ENCODE data around the gene FIS1. TPM values are rescaled to one million over a fixed set of nuclear protein-coding genes. Genes with fewer than 3 reads are reported as not detected.
A peak's percentile ranks its signal among the peaks of the same experiment; 100 is the strongest.
"Not testable (repeated sequence)": the region's sequence is repeated elsewhere in the genome, so short reads cannot be mapped to it uniquely, and the experiment has no call there.

Gene FIS1
- 239 and 343 TPM in 2 replicates for total RNA-seq (2014; rRNA removed; shearing (Covaris generic))

DNA sequence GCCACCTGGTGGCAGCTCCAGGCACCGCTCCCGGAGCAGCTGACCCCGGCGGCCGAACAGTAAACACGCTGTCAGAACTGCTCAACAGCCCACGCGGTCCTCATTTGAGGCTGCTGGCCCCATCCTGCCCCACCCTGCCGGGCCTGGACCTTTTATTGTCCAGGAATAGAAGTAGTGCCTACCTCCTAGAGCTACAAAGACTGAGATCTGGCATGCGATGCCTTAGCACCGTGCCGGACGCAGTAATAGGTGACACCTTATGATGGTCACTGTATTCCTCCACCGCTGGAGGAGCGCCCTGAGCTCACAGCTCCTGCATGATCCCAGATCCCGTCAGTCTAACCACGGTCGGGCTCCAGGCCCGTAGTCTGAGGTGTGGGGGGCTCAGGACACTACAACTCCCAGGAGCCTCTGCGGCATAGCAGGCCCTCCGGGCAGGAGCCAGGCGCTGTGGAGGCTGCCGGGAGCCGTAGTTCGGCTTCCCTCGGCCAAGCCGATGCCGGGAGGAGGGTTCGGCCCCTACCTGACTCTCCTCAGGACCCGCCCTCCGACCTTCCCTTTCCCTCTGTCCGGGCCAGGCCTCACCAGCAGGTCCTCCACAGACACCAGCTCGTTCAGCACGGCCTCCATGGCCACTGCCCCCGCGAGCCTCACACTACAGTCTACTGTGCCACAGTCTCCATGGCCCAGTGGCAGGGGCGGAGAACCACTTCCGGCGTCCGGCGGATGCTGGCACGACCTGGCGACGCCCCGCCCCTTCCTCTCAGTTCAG lies at the start of gene FIS1:
Gene FIS1 (minus strand): TSS at position 707 of the 772 bp plus-strand sequence. CDS start 77 bp downstream, at position 630.
- DNase-seq (ENCODE audit: low read depth), result peak; percentile 89

- DNase-seq (ENCODE audit: low read depth), result no peak
Observed at GRCh38 chr7:101294039-101294831, 49.4 kb upstream of the FIS1 start.

DNA sequence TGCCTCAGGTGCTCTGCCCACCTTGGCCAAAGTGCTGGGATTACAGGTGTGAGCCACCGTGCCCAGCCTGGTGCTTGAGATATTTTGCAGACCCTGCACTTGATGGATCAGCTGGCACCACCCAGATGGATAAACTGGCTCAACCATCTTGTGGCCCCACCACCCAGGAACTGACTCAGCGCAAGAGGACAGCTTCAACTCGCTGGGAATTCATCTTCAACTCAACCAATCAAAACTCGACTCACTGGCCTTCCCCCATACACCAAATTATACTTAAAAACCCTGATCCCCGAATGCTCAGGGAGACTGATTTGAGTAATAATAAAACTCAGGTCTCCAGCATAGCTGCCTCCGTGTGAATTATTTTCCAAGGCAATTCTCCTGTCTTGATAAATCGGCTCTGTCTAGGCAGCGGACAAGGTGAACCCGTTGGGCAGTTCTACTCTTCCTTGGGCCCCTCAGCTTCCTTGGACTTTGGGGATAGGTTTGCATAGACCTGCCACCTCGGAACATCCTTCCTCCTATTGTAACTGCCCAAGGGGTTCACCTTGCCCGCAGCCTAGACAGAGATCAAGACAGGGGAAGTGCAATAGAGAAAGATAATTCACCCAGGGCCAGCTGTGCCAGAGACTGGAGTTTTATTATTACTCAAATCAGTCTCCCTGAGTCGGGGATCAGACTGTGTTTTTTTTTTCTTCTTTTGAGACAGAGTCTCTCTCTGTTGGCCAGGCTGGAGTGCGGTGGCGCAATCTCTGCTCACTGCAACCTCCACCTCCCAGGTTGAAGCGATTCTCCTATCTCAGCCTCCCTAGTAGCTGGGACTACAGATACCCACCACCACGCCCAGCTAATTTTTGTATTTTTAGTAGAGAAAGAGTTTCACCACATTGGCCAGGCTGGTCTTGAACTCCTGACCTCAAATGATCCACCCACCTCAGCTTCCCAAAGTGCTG lies 48.5 kb upstream of the FIS1 start:
- DNase-seq (ENCODE audit: low read depth), result not testable (repeated sequence)

GRCh38 chr7:101292566-101292965 lies 47.7 kb upstream of the FIS1 start:
- DNase-seq (ENCODE audit: low read depth), result peak; percentile 60

GRCh38 chr7:101290186-101291037 lies 45.5 kb upstream of the FIS1 start:
- peak; percentile 36 for DNase-seq (ENCODE audit: low read depth)

GRCh38 chr7:101289687-101290086 lies 44.8 kb upstream of the FIS1 start:
- not testable (repeated sequence) for DNase-seq (ENCODE audit: low read depth)

DNA sequence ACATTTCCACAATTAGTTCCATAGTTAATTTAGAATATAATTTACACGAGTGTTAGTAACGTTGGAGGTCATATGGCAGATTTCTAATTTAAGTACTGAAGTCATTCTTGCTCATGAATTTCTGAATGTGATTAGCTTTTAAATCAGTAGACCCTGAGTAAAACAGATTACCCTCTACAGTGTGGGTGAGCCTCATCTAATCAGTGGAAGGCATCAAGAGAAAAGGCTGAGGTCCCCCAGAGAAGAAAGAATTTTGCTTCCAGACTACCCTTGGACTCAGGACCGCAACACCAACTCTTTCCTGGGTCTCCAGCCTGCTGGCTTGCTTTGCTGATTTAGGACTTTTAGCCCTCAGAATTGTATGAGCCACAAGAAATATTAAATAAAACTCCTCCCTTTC lies 43.6 kb upstream of the FIS1 start:
- DNase-seq (ENCODE audit: low read depth), result no peak

GRCh38 chr7:101287032-101287431 lies 42.2 kb upstream of the FIS1 start:
- no peak for DNase-seq (ENCODE audit: low read depth)

- DNase-seq (ENCODE audit: low read depth), result not testable (repeated sequence)
Observed at GRCh38 chr7:101285880-101286279, 41.0 kb upstream of the FIS1 start.

DNA sequence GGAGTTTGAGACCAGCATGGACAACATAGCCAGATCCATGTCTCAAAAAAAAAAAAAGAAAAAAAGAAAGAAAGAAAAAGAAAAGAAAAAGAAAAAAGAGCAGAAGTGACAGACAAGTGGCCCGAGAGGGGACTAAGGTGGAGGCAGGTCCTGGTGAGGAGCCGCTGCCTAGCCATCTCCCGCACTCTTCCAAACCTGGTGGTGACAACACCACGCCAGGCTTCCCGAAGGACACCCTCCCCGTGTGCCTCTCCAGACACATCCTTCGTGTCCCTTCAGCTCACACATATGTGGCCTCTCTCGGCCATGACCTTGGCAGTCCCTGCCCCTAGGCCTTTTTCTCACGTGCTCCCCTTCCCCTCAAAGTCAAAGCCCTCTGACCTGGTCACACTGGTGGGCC lies 40.3 kb upstream of the FIS1 start:
- no peak for DNase-seq (ENCODE audit: low read depth)

- DNase-seq (ENCODE audit: low read depth), result not testable (repeated sequence)
Observed at GRCh38 chr7:101280912-101281311, 36.0 kb upstream of the FIS1 start.

GRCh38 chr7:101278461-101279292 lies 33.8 kb upstream of the FIS1 start:
- no peak for DNase-seq (ENCODE audit: low read depth)

DNA sequence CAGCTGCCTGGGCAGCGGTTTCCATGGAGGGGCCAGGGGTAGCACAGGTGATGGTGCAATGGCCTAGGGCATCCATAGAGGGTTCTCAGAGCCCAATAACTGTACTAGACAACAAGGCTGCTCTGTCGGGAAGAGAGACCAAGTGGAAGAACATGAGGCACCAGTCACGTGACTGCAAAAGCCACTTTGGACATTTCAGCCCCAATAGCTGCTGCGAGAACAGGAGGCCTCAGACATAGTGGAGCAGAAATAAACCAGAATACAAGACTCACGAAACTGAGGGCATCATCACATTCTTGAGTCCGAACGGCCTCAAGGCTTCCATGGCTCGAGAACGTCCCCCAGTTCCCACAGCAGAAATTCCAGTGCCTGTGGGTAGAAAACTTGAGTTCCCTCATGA lies 32.3 kb upstream of the FIS1 start:
- no peak for DNase-seq (ENCODE audit: low read depth)

- DNase-seq (ENCODE audit: low read depth), result no peak
Observed at GRCh38 chr7:101273206-101273605, 28.3 kb upstream of the FIS1 start.

DNA sequence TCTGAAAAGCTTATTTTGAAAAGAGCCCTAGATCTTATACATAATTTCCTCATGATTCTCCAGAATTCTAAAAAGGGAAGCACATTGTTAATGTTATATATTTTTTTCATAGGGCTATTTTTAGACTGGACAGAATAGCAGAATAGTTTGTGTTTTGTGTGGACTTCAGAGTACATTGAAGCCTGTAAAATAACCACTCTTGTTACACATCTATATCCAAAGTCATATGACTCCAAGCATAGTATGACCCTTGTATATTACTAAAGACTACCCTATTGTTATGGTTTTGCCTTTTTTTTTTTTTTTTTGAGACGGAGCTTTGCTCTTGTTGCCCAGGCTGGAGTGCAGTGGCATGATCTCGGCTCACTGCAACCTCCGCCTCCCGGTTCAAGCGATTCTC lies 26.1 kb upstream of the FIS1 start:
- no peak for DNase-seq (ENCODE audit: low read depth)

GRCh38 chr7:101269664-101270063 lies 24.8 kb upstream of the FIS1 start:
- no peak for DNase-seq (ENCODE audit: low read depth)

DNA sequence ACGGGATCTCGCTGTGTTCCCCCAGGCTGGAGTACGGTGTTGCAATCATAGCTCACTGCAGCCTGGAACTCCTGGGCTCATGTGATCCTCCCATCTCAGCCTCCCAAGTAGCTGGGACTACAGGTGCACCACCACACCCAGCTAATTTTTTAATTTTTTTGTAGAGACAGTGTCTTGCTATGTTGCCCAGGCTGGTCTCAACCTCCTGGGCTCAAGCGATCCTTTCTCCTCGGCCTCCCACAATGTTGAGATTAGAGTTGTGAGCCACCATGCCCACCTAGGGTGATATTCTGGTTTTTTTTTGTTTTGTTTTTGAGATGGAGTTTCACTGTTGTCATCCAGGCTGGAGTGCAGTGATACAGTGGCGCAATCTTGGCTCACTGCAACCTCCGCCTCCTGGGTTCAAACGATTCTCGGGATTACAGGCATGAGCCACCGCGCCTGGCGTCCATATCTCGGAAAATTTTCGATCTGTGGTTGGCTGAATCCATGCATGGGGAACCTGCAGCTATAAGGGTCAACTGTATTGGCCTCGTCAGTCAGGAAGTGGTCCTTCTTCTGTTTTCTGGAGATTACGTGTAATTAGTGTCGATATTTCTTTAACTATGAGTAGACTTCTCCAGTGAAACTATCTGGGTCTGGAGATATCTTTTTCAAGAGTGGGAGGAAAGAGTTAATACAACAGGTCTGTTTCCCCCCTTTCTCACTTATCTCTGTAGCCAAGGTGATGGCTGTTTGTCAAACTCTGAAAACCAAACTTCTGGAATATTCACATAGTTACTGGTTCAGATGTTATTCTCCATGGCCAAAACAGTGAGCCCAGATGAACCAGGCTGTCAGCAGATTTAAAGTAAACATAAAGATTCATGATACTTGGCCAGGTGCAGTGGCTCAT lies 21.0 kb upstream of the FIS1 start:
- no peak for DNase-seq (ENCODE audit: low read depth)

DNA sequence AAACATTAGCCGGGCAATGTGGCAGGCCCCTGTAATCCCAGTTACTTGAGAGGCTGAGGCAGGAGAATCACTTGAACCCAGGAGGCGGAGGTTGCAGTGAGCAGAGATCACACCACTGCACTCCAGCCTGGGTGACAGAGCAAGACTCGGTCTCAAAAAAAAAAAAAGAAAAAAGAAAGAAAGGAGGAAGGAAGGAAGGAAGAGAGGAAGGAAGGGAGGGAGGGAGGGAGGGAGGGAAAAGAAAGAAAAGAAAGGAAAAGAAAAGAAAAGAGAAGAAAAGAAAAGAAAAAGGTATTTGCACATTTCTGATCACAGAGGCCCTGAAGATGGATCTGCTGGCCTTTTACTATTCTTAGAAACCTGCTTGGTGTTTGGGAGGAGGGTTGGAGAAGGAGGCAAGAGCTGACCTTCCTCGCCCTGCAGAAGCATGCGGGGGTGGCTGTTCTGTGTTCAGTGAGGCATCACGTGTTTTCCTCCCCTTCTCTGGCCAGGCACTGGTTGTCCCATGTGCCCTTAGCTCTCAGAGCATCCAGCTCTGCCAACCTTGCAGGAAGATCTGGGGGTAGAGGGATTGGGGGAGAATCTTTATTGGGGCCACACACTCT lies 19.3 kb upstream of the FIS1 start:
- DNase-seq (ENCODE audit: low read depth), result not testable (repeated sequence)

All from RPMI7951 (cell line).